GM23338 (cell line): ENCODE results near the gene ZBTB20. TPM values are rescaled to one million over a fixed set of nuclear protein-coding genes. Genes with fewer than 3 reads are reported as not detected.

Source experiments
- ATAC-seq: fragments of 200-7000 bp; cut with Tn5 transposase; 3 replicates; pipeline ENCODE4 v1.9.1; 2020
- DNase-seq: peaks from one replicate; pipeline ENCODE4 v3.0.0-alpha.2; 2015; ENCODE audit warnings: low spot score
- H2AFZ ChIP-seq: fragments of 200-600 bp; sonication (generic); 2 replicates; pipeline ENCODE4 v1.8.0; 2016; ENCODE audit warnings: antibody characterized with exemption, mild to moderate bottlenecking, moderate library complexity
- H3F3A ChIP-seq: fragments of 200-600 bp; sonication (generic); replicated peaks from 2 replicates; pipeline ENCODE4 v1.8.0; 2017; ENCODE audit warnings: antibody characterized with exemption, mixed run types, low read depth
- H3K27ac ChIP-seq: fragments of 200-600 bp; sonication (generic); 2 replicates; pipeline ENCODE4 v1.6.1; 2016; ENCODE audit warnings: low read depth
- H3K27me3 ChIP-seq: fragments of 200-600 bp; sonication (generic); 2 replicates; pipeline ENCODE4 v1.8.0; 2016; ENCODE audit warnings: mild to moderate bottlenecking, mixed run types, moderate library complexity; ENCODE audit not compliant: insufficient read depth
- H3K36me3 ChIP-seq: fragments of 200-600 bp; sonication (generic); 2 replicates; pipeline ENCODE4 v1.8.0; 2016; ENCODE audit warnings: mild to moderate bottlenecking; ENCODE audit not compliant: insufficient read depth
- H3K4me1 ChIP-seq: fragments of 200-600 bp; sonication (generic); 2 replicates; pipeline ENCODE4 v1.8.0; 2016; ENCODE audit warnings: mild to moderate bottlenecking, moderate library complexity; ENCODE audit not compliant: insufficient read depth
- H3K4me2 ChIP-seq: fragments of 200-600 bp; sonication (generic); 2 replicates; pipeline ENCODE4 v1.7.1; 2017; ENCODE audit warnings: mixed run types
- H3K4me3 ChIP-seq: fragments of 200-600 bp; sonication (generic); 2 replicates; pipeline ENCODE4 v1.6.1; 2016; ENCODE audit warnings: mixed run types
- H3K79me2 ChIP-seq: fragments of 200-600 bp; sonication (generic); replicated peaks from 2 replicates; pipeline ENCODE4 v1.8.0; 2017; ENCODE audit warnings: mild to moderate bottlenecking; ENCODE audit not compliant: insufficient read depth
- H3K9me2 ChIP-seq: fragments of 200-600 bp; sonication (generic); 2 replicates; pipeline ENCODE4 v1.8.0; 2017; ENCODE audit not compliant: insufficient read depth
- H4K20me1 ChIP-seq: fragments of 200-600 bp; sonication (generic); replicated peaks from 2 replicates; pipeline ENCODE4 v1.8.0; 2017; ENCODE audit warnings: mild to moderate bottlenecking; ENCODE audit not compliant: insufficient read depth
- H3K27ac Mint-ChIP-seq: 2 replicates; pipeline ENCODE4 v1.8.0; 2020; ENCODE audit warnings: inconsistent platforms, mild to moderate bottlenecking, moderate library complexity, mixed read lengths
- H3K27me3 Mint-ChIP-seq: 3 replicates; pipeline ENCODE4 v1.8.0; 2022; ENCODE audit warnings: low read depth, mild to moderate bottlenecking, moderate library complexity, mixed read lengths, inconsistent platforms; ENCODE audit not compliant: insufficient read depth, poor library complexity
- H3K36me3 Mint-ChIP-seq: 3 replicates; pipeline ENCODE4 v1.8.0; 2021; ENCODE audit warnings: low read depth, mild to moderate bottlenecking, inconsistent platforms, moderate library complexity, mixed read lengths
- H3K4me1 Mint-ChIP-seq: 3 replicates; pipeline ENCODE4 v1.8.0; 2020; ENCODE audit warnings: mild to moderate bottlenecking, inconsistent platforms, mixed read lengths
- H3K4me3 Mint-ChIP-seq: 3 replicates; pipeline ENCODE4 v1.8.0; 2021; ENCODE audit warnings: moderate library complexity, mild to moderate bottlenecking, inconsistent platforms, mixed read lengths
- H3K9me3 Mint-ChIP-seq: 3 replicates; pipeline ENCODE4 v1.8.0; 2020; ENCODE audit warnings: moderate library complexity, mild to moderate bottlenecking, inconsistent platforms, mixed read lengths
- CREB1 ChIP-seq: fragments of 250-450 bp; sonication (Bioruptor Pico); IDR thresholded peaks from 2 replicates; pipeline ENCODE4 v1.5.0; 2020; ENCODE audit warnings: low read depth, mild to moderate bottlenecking, moderate library complexity
- CTCF ChIP-seq, 2 experiments: fragments of 200-600 bp in 1 of 2; sonication (generic) in 1 of 2; conservative IDR thresholded peaks; 2 replicates each; pipeline versions ENCODE4 v1.5.1 to v1.6.1; 2016 to 2017; ENCODE audit warnings: antibody characterized with exemption in 2 of 2, low read depth in 2 of 2, mild to moderate bottlenecking in 2 of 2, moderate library complexity in 1 of 2
- ETS1 ChIP-seq: IDR thresholded peaks from 2 replicates; pipeline ENCODE4 v1.6.1; 2016; ENCODE audit warnings: antibody characterized with exemption
- JUNB ChIP-seq: IDR thresholded peaks from one replicate; pipeline ENCODE4 v1.6.1; 2016; ENCODE audit warnings: antibody characterized with exemption; ENCODE audit not compliant: unreplicated experiment
- NANOG ChIP-seq: IDR thresholded peaks from 2 replicates; pipeline ENCODE4 v1.6.1; 2016; ENCODE audit warnings: antibody characterized with exemption, borderline replicate concordance
- POLR2AphosphoS5 ChIP-seq: IDR thresholded peaks from 2 replicates; pipeline ENCODE4 v1.6.1; 2016; ENCODE audit warnings: antibody characterized with exemption, low read depth
- REST ChIP-seq: IDR thresholded peaks from one replicate; pipeline ENCODE4 v1.6.1; 2018; ENCODE audit warnings: antibody characterized with exemption; ENCODE audit not compliant: unreplicated experiment
- STAT1 ChIP-seq: IDR thresholded peaks from one replicate; pipeline ENCODE4 v1.6.1; 2016; ENCODE audit warnings: antibody characterized with exemption; ENCODE audit not compliant: unreplicated experiment
- ZNF114 ChIP-seq: fragments of 250-450 bp; sonication (Bioruptor Pico); IDR thresholded peaks from 2 replicates; pipeline ENCODE4 v1.5.0; 2020; ENCODE audit warnings: mild to moderate bottlenecking, moderate library complexity
- ZNF331 ChIP-seq: fragments of 250-450 bp; sonication (Bioruptor Pico); IDR thresholded peaks from 2 replicates; pipeline ENCODE4 v1.5.0; 2020; ENCODE audit warnings: low read depth, mild to moderate bottlenecking, moderate library complexity
- polyA plus RNA-seq: library from polyadenylated mRNA; unstranded; fragments of >200 nt; fragmentation: Nextera tagmentation; extraction: Ambion mirVana; gene quantifications from 2 replicates; pipeline ENCODE4 v1.2.1, GENCODE V29; 2016
- total RNA-seq: library from RNA; depleted of rRNA; stranded (reverse); fragments of >200 nt; shearing (Covaris generic); gene quantifications from 2 replicates; pipeline ENCODE4 v1.2.3, GENCODE V29; 2014

Gene ZBTB20
- total and polyA plus RNA-seq, 2 experiments from 2014 or later: 2.0 to 3.3 TPM

- Histone ChIP-seq H3K4me3 (no peak overlapping the region), H3K36me3 (no peaks in the 10 kb centered on the region), H3K4me2 (no peak overlapping the region), H2AFZ (no peak overlapping the region), H3K9me2 (no peaks in the 10 kb centered on the region), H3K27me3 (no peaks in the 10 kb centered on the region), H3K4me1 (peaks cover 14% of the 10 kb centered on the region), H3K79me2 (no peaks in the 10 kb centered on the region), H3F3A (no peaks in the 10 kb centered on the region), H4K20me1 (no peaks in the 10 kb centered on the region), H3K27ac (no peak overlapping the region)
- DNase-seq: no peak
- Mint-ChIP-seq H3K9me3 (no peaks in the 10 kb centered on the region), H3K27ac (no peak overlapping the region), H3K4me1 (peaks cover 42% of the 10 kb centered on the region), H3K36me3 (no peaks in the 10 kb centered on the region), H3K4me3 (no peak overlapping the region), H3K27me3 (no peaks in the 10 kb centered on the region)
- ATAC-seq: no peak
- TF ChIP-seq REST: no peak
- no peak for TF ChIP-seq ZNF114
- TF ChIP-seq CREB1 (CRISPR knock-in tag): no peak
- TF ChIP-seq ZNF331: no peak
- TF ChIP-seq STAT1: no peak
- no peak for TF ChIP-seq ETS1
- TF ChIP-seq JUNB: no peak
- TF ChIP-seq POLR2AphosphoS5: no peak
These were observed 694.8 kb downstream of the ZBTB20 start for GRCh38 chr3:114452256-114452655.

- H3K27ac Mint-ChIP-seq: no peak overlapping the region
- Histone ChIP-seq H3K4me2 (no peak overlapping the region), H3K27ac (no peak overlapping the region), H3K36me3 (no peaks in the 10 kb centered on the region), H3F3A (no peaks in the 10 kb centered on the region), H4K20me1 (no peaks in the 10 kb centered on the region), H3K4me1 (peaks cover 14% of the 10 kb centered on the region), H3K27me3 (no peaks in the 10 kb centered on the region), H3K9me2 (no peaks in the 10 kb centered on the region), H3K79me2 (no peaks in the 10 kb centered on the region), H3K4me3 (no peak overlapping the region), H2AFZ (no peak overlapping the region)
- H3K4me3 Mint-ChIP-seq: no peak overlapping the region
- H3K9me3 Mint-ChIP-seq: no peaks in the 10 kb centered on the region
- H3K27me3 Mint-ChIP-seq: no peaks in the 10 kb centered on the region
- H3K4me1 Mint-ChIP-seq: peaks cover 44% of the 10 kb centered on the region
- ATAC-seq: no peak
- no peak for DNase-seq
- H3K36me3 Mint-ChIP-seq: no peaks in the 10 kb centered on the region
- TF ChIP-seq ZNF331 (no peak), ZNF114 (no peak), REST (no peak), NANOG (no peak), CTCF (conservative IDR thresholded peaks at IDR 0.05; ENCODE audit: low read depth in 2 of 2) (no peak), POLR2AphosphoS5 (no peak)
These were observed 695.5 kb downstream of the ZBTB20 start for GRCh38 chr3:114451561-114452018.
